HG02981 (cell line): Measurements from ENCODE around the gene PI16.
"Not testable (repeated sequence)": the region's sequence is repeated elsewhere in the genome, so short reads cannot be mapped to it uniquely, and the experiment has no call there.

Experiments
- ATAC-seq: cut with Tn5 transposase; IDR thresholded peaks from one replicate; pipeline ENCODE4 v1.9.1; 2021; ENCODE audit warnings: mild to moderate bottlenecking, moderate library complexity; ENCODE audit not compliant: unreplicated experiment

PI16 gene

DNA sequence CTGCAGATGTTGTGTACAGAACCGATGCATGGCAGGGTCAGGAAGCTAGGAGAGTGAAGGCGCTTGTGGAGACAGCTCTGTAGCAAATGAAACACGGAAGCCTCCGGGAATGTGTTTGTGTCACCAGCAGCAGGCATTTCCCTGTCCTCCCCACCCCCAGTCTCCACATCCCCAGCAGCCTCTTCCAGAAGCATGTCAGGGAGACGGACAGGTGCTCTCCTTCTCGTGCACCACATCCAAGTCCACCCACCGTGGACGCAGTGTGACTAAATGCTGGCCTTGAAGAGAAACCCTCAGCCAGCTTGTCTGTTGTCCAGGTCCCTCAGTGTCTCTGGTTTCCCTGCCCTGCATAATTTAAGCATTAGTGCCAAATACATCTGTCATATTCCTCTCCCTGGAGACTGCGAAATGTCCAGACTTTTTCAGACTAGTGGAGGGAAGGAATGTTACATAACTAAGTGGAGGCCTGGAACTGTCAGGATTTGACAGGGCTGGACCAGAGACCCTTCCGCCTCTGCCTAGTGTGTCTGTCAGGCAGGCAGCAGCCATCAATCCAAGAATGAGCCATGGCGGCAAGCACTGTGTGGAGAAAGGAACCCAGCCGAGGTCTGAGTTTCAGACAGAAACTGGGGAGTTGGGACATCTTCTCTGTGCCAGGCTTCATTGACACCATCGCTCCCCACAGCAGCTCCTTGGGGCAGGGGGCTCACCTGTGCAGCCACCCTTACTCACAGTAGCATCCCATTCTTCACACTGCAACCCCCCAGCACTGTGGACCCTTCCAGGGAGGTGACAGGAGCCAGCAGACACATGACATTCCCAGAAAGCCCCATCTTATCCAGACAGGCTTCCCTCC lies 26.6 kb upstream of the PI16 start:
- ATAC-seq = no peak

DNA sequence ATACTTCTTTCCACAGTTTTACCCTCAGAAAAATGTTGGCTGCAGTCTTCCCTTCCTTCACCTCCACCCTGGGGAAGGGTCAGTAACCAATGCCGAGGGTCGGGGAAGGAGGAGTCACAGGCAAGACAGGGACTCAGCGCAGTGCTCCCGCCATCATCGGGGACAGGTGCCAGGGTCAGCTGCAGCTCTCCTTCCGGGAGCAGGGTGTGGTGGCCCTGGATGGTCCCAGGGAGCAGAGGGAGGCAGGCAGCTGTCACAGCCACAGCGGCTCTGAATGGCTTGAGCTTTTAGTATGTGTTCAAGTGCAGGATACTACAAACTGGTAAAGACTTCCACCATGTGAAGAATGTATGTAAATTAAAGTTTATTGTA lies 26.0 kb upstream of the PI16 start:
- no peak for ATAC-seq

DNA sequence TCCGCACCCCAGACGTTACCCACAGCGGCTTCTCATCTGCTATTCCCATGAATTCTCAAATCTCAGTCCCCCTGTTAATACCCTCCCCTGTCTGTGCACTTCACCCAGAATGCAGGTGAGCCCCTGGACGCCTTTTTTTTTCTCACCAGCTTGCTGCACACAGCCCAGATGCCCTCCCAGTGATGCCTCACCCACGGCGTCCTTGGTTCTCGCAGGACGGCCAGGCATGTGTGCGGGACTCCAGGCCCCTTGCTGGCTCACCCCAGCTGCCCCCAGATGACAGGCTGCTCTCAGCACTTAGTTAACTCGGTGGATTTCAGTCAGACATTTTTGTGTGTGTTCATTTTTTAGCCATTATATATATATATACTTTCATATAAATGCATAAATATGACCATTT lies 25.4 kb upstream of the PI16 start:
- ATAC-seq = no peak

DNA sequence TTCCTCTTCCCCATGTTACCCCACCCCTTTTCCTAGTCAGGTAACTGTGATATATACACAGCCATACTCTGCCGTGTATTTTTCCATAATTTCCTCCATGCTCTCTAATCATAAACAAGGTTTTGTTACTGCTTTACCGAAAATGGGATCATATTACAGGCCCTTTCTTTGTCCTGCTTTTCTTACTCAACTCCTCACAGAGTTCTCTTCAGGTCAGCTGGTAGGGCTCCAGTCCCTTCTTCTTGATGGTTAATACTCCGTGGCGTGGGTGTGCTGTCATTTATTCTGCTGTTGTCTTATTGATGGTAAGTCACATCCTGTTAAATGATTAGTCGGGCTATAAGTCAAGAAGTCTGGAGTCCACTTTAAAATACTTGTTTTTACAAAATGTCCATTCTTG lies 24.9 kb upstream of the PI16 start:
- no peak for ATAC-seq

DNA sequence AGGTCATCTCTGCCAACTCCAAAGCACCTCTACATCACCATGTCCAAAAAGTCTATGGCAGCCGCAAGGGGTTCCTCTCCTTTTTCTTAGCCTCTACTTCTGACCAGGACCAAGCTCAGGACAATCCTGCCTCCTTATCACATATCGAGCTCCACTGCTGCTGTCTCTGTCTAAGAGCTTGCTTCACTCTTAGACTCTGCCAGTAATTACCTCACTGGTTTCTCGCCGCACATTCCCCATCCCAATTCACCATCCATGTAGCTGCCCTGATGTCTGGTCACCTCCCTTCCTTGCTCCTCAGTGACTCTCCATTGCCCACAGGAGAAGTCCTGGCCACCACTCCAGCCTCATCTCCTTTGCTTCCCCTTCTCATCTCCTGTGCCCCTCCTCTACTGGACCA lies 24.1 kb upstream of the PI16 start:
- ATAC-seq = no peak

DNA sequence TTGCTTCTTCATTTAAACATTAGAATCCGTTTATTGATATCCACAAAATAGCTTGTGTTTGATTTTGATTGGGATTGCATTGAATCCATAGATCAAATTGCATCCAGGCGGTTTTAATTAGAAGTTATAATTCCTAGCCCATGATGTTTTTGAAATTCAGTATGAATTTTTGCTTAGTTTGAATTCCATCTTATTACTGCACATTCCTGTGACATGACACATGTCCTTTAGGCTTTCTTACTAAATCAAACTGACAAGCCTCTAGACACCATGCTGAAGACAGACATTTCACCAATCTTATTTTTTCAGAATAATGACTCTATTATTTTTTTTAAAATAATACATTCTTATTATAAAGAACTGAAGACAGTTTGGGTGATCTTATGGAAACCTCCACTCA lies 21.4 kb upstream of the PI16 start:
- no peak for ATAC-seq

DNA sequence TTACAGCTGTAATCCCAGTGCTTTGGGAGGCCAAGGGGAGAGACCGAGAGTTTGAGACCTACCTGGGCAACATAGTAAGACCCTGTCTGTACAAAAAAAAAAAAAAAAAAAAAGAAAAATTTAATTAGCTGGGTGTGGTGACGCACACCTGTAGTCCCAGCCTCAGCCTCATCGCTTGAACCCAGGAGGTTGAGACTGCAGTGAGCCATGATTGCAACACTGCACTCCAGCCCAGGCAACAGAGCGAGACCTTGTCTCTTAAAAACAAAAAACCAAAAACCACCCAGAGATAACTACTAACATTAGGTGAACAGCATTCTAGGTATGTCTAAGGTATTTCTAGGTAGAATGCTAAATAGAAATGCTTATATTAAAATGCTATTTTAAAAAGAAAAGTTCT lies 21.0 kb upstream of the PI16 start:
- no peak for ATAC-seq

DNA sequence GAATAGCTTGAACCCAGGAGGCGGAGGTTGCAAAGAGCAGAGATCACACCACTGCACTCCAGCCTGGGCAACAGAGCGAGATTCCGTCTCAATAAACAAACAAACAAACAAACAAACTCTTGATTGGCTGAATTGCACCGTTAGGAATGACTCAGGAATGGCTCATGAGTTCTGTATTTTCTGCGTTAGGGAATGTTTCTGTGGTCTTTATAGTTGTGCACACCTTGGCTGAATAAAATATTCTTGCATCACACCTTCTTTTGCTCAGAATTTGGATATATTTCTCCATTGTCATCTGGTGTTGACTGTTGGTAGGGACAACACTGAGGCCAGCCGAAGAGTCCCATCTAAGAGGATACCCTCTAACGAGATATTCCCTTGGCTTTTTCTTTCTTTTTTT lies 19.6 kb upstream of the PI16 start:
- ATAC-seq = no peak

DNA sequence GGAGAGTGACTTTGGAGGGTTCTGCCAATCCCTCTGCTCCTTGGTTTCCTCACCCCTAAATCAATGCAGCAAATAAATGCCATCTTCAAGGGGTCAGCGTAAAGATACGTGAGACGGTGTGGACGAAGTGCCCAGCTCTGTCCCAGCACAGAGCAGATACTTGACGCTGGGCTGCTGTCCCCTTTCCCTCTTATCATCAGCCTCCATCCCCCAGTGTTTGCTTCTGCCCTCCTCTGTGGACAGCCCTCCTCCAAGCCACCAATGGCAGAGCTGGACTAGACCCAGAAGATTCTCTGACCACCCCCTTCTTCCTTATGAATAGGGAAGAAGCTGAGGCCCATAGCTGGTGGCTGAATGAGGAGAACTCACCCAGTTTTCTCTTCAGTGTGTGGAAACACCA lies 17.7 kb upstream of the PI16 start:
- ATAC-seq = no peak

DNA sequence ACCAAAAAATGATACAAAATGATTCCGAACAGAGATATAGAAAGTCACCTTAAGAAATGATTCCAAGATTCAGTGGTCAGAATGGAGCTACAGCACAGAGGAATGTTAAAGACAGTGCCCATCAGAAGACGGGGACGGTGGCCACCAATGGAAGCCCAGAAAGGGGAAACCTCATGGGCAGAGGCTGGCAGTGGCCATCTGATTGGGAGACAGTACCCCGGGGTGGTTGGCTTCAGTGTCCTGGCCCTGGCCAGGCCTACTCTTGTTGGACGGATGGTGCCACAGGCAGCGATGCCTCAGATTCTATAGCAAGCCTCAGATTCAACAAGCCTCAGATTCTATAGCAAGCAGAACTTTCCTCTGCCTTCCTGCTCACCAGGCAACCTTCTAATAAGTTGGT lies 16.6 kb upstream of the PI16 start:
- no peak for ATAC-seq

DNA sequence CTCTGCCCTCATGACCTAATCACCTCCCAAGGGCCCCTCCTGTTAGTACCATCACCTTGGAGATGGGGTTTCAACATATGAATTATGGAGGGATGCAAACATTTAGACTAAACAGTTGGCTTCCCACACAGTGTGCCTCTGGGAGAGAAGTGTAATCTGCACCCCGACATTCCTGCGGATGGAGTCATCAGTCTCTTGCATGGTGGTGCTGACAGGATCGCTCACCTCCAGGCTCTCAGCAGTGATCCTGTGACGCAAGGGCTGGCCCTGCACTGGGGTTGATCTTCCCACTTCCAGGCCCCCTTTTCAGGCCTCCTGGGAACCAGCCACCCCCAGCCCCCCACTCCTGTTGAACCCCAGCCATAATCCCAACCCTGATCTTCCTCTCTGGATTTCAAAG lies 16.0 kb upstream of the PI16 start:
- ATAC-seq = no peak

DNA sequence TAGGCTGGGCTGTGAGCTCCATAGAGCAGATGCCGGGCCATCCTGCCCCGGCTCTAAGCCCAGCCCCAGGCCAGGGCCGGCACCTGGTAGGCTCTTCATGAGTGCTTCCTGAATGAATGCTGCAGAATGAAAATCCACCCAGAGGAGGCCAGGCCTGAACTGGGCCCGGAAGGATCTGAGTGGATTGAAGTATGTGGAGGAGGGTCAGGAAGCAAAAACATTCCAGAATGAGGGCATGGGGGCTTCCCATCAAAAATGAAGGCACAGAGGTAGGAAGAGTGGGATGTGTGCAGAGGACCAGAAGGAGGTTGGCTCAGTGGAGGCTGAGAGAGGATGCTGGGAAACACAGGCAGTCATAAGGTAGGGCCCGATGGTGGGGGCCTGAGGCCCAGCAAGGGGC lies 15.5 kb upstream of the PI16 start:
- not testable (repeated sequence) for ATAC-seq

DNA sequence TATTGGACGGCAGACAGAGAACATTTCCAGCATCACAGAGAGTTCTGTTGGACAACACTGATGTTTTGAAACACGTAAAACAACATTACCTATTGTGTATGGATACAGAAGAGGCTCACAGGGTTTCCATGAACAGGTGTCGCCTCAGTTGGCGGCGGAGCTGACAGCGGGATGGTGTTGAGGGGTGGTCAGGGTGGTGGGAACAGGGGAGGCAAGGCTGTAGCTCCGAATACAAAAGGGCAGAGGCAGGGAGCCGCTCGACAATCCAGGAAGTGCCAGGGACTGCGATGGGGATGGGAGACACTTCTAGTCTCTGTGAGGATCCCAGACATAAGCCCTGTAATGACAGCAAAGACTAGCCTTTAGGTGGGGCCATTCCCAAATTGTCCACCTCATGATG lies 14.5 kb upstream of the PI16 start:
- ATAC-seq = no peak

DNA sequence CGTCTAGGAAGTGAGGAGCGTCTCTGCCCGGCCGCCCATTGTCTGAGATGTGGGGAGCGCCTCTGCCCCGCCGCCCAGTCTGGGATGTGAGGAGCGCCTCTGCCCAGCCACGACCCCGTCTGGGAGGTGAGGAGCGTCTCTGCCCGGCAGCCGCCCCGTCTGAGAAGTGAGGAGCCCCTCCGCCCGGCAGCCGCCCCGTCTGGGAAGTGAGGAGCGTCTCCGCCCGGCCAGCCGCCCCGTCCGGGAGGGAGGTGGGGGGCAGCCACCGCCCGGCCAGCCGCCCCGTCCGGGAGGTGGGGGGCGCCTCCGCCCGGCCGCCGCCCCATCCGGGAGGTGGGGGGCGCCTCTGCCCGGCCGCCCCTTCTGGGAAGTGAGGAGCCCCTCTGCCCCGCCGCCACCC lies 13.0 kb upstream of the PI16 start:
- ATAC-seq = not testable (repeated sequence)

DNA sequence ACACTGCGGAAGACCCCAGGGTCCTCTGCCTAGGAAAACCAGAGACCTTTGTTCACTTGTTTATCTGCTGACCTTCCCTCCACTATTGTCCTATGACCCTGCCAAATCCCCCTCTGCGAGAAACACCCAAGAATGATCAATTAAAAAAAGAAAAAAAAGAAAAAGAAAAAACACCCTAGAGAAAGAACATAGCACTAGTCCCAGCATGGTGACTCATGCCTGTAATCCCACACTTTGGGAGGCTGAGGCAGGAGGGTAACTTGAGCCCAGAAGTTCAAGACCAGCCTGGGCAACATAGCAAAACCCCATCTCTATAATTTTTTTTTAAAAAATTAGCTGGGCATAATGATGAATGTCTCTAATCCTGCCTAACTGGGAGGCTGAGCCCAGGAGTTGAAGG lies 12.2 kb upstream of the PI16 start:
- ATAC-seq = not testable (repeated sequence)

DNA sequence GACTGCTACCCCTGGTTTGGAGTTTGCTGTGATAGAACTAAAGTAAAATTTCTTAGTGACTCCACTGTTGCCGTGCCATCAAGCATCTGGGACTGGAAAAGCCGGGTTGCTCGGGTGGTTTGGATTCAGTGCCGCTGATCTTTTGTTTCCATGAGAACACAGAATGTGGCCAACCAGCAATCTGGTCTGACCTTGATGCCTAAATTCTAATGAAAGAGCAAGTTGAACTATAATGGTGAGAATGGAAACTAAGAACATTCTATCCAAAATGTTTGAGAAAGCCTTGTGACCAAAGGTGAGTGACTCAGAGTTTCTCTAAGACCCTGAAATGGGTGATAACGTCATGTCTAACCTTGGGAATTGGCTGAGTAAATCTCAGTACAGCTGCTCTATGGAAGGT lies 9.9 kb upstream of the PI16 start:
- ATAC-seq = no peak

DNA sequence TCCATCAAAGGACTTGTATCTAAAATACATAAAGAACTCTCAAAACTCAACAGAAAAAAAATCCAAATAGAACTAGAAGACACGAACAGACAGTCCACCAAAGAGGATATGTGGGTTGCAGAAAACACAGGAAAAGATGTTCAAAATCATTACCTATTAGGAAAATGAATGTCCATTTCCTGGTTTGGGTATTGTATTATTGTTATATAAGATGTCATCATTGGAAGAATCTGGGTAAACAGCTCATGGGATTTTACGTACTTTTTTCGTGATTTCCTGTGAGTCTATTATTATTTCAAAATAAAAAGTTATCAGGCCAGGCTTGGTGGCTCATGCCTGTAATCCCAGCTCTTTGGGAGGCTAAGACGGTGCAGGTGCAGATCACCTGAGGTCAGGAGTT lies 9.2 kb upstream of the PI16 start:
- ATAC-seq = no peak

DNA sequence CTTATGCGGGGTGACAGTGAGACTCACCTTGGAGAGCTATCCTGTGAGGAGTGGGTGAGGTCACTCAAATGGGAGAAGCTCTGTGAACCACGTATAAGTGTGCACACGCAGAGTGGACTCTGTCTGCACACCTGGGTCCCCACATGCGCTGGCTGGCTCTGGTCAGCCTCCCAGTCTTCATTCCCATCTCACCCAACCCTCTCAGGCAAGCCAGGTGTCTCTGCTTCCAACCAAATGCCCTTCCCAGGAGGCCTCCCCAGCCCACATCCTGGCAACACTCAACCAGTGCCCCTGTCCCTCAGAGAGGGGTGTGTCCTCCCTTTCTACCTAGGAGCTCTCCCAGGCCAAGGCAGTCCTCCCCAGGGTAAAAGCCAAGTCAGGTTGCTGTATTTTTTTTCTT lies 8.0 kb upstream of the PI16 start:
- no peak for ATAC-seq

DNA sequence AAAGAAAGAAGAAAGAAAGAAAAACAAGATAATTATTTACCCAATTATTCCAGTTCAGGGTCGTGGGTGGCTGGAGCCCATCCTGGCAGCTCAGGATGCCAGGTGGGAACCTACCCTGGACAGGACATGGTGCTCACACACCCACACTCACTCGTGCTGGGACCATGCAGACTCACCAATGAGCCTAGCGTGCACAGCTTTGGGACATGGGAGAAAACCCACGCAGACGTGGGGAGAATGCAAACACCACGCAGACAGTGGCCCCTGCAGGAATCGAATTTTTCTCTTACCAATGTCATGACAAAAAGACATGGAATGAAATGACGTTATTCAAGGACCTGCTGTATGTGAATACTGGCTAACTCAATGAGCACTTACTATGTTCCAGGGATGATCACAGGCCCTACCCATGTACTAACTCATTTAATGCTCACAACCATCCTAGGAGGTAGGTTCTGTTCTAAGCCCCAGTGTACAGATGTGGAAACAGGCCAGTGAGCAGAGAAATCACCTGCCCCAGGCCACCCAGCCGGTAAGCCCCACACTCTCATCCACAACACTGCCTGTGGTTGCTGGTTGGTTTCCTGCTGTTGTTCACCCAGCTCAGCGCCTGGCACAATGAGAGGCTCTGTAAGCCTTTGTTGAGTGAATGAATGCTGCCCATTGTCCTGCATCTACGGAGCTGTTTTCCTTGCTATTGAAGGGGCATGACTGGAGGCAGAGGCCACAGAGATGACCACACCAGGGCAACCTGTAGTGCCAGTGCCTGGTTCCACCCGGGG lies 6.8 kb upstream of the PI16 start:
- ATAC-seq = no peak

DNA sequence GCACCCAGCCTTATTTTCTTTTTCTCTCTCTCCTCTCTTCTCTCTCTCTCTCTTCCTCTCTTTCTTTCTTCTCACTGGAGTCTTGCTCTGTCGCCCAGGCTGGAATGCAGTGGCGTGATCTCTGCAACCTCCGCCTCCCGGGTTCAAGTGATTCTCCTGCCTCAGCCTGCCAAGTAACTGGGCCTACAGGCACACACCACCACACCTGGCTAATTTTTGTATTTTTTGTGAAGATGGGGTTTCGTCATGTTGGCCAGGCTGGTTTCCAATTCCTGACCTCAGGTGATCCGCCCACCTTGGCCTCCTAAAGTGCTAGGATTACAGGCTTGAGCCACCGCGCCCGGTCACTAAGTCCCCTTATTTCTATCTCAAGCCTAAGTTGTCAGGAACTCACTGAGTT lies 5.5 kb upstream of the PI16 start:
- ATAC-seq = not testable (repeated sequence)

DNA sequence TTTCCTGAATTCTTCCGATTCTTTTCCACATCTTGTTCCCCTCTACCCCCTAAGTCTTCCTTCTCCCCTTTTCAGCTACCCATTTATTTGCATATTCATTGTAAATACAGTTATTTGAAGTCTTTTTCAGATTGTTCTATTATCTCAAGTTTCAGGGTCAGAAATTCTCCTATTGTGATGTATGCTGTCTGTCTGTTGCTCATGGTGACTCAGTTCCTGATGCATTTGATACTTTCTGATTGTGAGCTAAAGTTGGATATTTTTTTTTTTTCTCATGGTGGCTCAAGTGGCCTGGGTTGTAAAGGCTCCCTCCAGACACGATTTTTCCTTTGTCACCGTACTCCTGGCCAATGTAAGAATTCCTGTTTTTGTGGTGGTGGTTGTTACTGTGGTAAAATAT lies 4.9 kb upstream of the PI16 start:
- ATAC-seq = no peak

DNA sequence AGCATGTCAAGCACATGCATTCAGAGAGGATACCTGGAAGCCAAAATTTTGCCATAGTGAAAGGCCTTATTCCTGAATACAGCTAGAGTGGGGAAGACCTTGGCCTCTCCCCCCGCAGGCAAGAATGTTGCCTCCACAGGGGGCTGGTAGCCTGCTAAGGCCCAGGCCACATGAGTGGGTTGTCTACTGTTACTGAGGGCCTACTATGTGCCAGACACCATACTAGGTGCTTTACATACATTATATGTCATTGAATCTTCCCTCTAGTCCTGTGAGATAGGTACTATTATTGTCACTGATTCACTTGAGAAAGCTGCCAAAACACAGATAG lies 642 bp upstream of the PI16 start:
- no peak for ATAC-seq

DNA sequence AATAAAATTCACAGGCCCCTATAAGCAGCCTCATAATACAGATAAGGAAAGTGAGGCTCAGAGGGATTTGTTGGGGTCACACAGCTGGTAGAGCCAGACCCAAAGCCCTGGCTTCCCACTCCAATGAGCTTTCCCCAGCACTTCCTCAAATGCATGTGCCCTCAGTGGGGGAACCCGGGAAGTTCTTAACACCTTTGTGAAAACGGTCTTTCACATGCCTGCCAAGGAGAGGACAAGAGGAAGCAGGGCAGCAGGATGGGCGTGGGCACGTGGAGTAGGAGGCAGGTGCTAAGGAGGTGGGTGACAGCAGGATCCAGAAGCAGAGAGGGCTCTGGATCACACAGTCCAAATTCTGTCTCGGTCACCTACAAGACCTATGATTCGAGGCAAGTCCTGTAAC lies 598 bp downstream of the PI16 start:
- no peak for ATAC-seq
